ENCODE data around the gene ATXN1. TPM values are rescaled to one million over a fixed set of nuclear protein-coding genes. Genes with fewer than 3 reads are reported as not detected.
A peak's percentile ranks its signal among the peaks of the same experiment; 100 is the strongest.

The ATXN1 gene
- total RNA-seq, 2 donors from 2014 or later: 21.6 to 25.4 TPM

- Mint-ChIP-seq H3K36me3 (no peaks in the 10 kb centered on the region), H3K27ac (no peak overlapping the region), H3K9me3 (no peaks in the 10 kb centered on the region)
- DNase-seq (ENCODE audit: low spot score in 2 of 2) (no peak), ATAC-seq (no peak)
These were observed 7.2 kb upstream of the ATXN1 start for GRCh38 chr6:16768477-16768830.

GRCh38 chr6:16767765-16768476, 6.7 kb upstream of the ATXN1 start:
- H3K36me3 Mint-ChIP-seq: no peaks in the 10 kb centered on the region
- H3K9me3 Mint-ChIP-seq: no peaks in the 10 kb centered on the region
- H3K27ac Mint-ChIP-seq: no peak overlapping the region
- DNase-seq (ENCODE audit: low spot score in 2 of 2): no peak
- no peak for ATAC-seq

- Mint-ChIP-seq H3K27ac (no peak overlapping the region), H3K9me3 (no peaks in the 10 kb centered on the region), H3K36me3 (no peaks in the 10 kb centered on the region)
- no peak for ATAC-seq
- DNase-seq (ENCODE audit: low spot score in 2 of 2): no peak
These were observed 5.8 kb upstream of the ATXN1 start for GRCh38 chr6:16766836-16767745.

- DNase-seq (ENCODE audit: low spot score in 2 of 2) (no peak), ATAC-seq (peak; percentile 18 to 50)
- no peaks in the 10 kb centered on the region for H3K9me3 Mint-ChIP-seq
- peak overlapping the region; percentile 37 to 73 for H3K27ac Mint-ChIP-seq
- H3K36me3 Mint-ChIP-seq: peaks cover 2% of the 10 kb centered on the region in 2 donors
These were observed 4.8 kb upstream of the ATXN1 start for GRCh38 chr6:16766043-16766536.

- no peak for DNase-seq (ENCODE audit: low spot score in 2 of 2)
- H3K9me3 Mint-ChIP-seq: no peaks in the 10 kb centered on the region
- no peak for ATAC-seq
- H3K27ac Mint-ChIP-seq: no peak overlapping the region
- H3K36me3 Mint-ChIP-seq: peaks cover 4% of the 10 kb centered on the region in 2 donors
These were observed 4.0 kb upstream of the ATXN1 start for GRCh38 chr6:16765235-16765634.

GRCh38 chr6:16764188-16764950, 3.1 kb upstream of the ATXN1 start:
- no peaks in the 10 kb centered on the region for H3K9me3 Mint-ChIP-seq
- no peak for DNase-seq (ENCODE audit: low spot score in 2 of 2)
- H3K27ac Mint-ChIP-seq: no peak overlapping the region

GRCh38 chr6:16762550-16763477, 1.6 kb upstream of the ATXN1 start:
- DNase-seq (ENCODE audit: low spot score in 2 of 2) (peak; percentile 30 to 59), ATAC-seq (peak; percentile 42 to 46)
- Mint-ChIP-seq H3K36me3 (peaks cover 9 to 11% of the 10 kb centered on the region in 2 donors), H3K27ac (peak overlapping the region; percentile 93 to 96), H3K9me3 (no peaks in the 10 kb centered on the region)

More at GRCh38 chr6:16764188-16764950, 3.1 kb upstream of the ATXN1 start:
- peaks cover 9 to 10% of the 10 kb centered on the region in 2 donors for H3K36me3 Mint-ChIP-seq
- ATAC-seq: no peak

- H3K27ac Mint-ChIP-seq: peak overlapping the region; percentile 93 to 96
- H3K9me3 Mint-ChIP-seq: no peaks in the 10 kb centered on the region
- peak; percentile 1 to 3 for ATAC-seq
- no peak for DNase-seq (ENCODE audit: low spot score in 2 of 2)
- peaks cover 9 to 11% of the 10 kb centered on the region in 2 donors for H3K36me3 Mint-ChIP-seq
These were observed 949 bp upstream of the ATXN1 start for GRCh38 chr6:16762268-16762549.

GRCh38 chr6:16761471-16762267, 409 bp upstream of the ATXN1 start:
- peak; percentile 61 to 71 for ATAC-seq
- H3K36me3 Mint-ChIP-seq: peaks cover 9 to 11% of the 10 kb centered on the region in 2 donors
- H3K9me3 Mint-ChIP-seq: no peaks in the 10 kb centered on the region
- peak; percentile 76 to 84 for DNase-seq (ENCODE audit: low spot score in 2 of 2)
- H3K27ac Mint-ChIP-seq: peak overlapping the region; percentile 96 to 98

- no peaks in the 10 kb centered on the region for H3K9me3 Mint-ChIP-seq
- peak; percentile 26 to 35 for ATAC-seq
- peak overlapping the region; percentile 91 to 98 for H3K27ac Mint-ChIP-seq
- peaks cover 9 to 11% of the 10 kb centered on the region in 2 donors for H3K36me3 Mint-ChIP-seq
- DNase-seq (ENCODE audit: low spot score in 2 of 2): peak; percentile 60 to 70
These were observed 1.4 kb downstream of the ATXN1 start for GRCh38 chr6:16759646-16760515.

- Mint-ChIP-seq H3K9me3 (no peaks in the 10 kb centered on the region), H3K27ac (peak overlapping the region; percentile 91 to 98), H3K36me3 (peaks cover 9 to 11% of the 10 kb centered on the region in 2 donors)
- DNase-seq (ENCODE audit: low spot score in 2 of 2) (no peak), ATAC-seq (no peak)
These were observed 2.0 kb downstream of the ATXN1 start for GRCh38 chr6:16759181-16759645.

- ATAC-seq (no peak), DNase-seq (ENCODE audit: low spot score in 2 of 2) (no peak)
- Mint-ChIP-seq H3K9me3 (no peaks in the 10 kb centered on the region), H3K36me3 (peaks cover 9 to 11% of the 10 kb centered on the region in 2 donors), H3K27ac (no peak overlapping the region)
These were observed 2.9 kb downstream of the ATXN1 start for GRCh38 chr6:16758163-16758975.

GRCh38 chr6:16757332-16757731, 3.9 kb downstream of the ATXN1 start:
- Mint-ChIP-seq H3K27ac (no peak overlapping the region), H3K36me3 (peaks cover 11 to 13% of the 10 kb centered on the region in 2 donors), H3K9me3 (no peaks in the 10 kb centered on the region)
- DNase-seq (ENCODE audit: low spot score in 2 of 2): no peak
- ATAC-seq: no peak
